Measurements from ENCODE around the gene TMEM272.
"Not testable (repeated sequence)": the region's sequence is repeated elsewhere in the genome, so short reads cannot be mapped to it uniquely, and the experiment has no call there.

The TMEM272 gene

GRCh38 chr13:51824712-51825111 is 20.3 kb downstream of the TMEM272 start:
- DNase-seq (ENCODE audit: low spot score), result not testable (repeated sequence)

- no peak for DNase-seq (ENCODE audit: low spot score)
Measured at GRCh38 chr13:51823863-51824262, 21.1 kb downstream of the TMEM272 start.

- no peak for DNase-seq (ENCODE audit: low spot score)
Measured at GRCh38 chr13:51823359-51823758, 21.6 kb downstream of the TMEM272 start.

- DNase-seq (ENCODE audit: low spot score), result no peak
Measured at GRCh38 chr13:51822106-51822815, 22.7 kb downstream of the TMEM272 start.

- DNase-seq (ENCODE audit: low spot score), result no peak
Measured at GRCh38 chr13:51821606-51822005, 23.4 kb downstream of the TMEM272 start.

- DNase-seq (ENCODE audit: low spot score), result no peak
Measured at GRCh38 chr13:51820016-51820597, 24.9 kb downstream of the TMEM272 start.

- no peak for DNase-seq (ENCODE audit: low spot score)
Measured at GRCh38 chr13:51819544-51819943, 25.4 kb downstream of the TMEM272 start.

- DNase-seq (ENCODE audit: low spot score), result no peak
Measured at GRCh38 chr13:51818781-51819511, 26.0 kb downstream of the TMEM272 start.

GRCh38 chr13:51818276-51818675 is 26.7 kb downstream of the TMEM272 start:
- DNase-seq (ENCODE audit: low spot score), result no peak

GRCh38 chr13:51817717-51818116 is 27.3 kb downstream of the TMEM272 start:
- DNase-seq (ENCODE audit: low spot score), result no peak

- no peak for DNase-seq (ENCODE audit: low spot score)
Measured at GRCh38 chr13:51816604-51817249, 28.2 kb downstream of the TMEM272 start.

GRCh38 chr13:51815848-51816247 is 29.1 kb downstream of the TMEM272 start:
- DNase-seq (ENCODE audit: low spot score), result no peak

GRCh38 chr13:51814825-51815650 is 29.9 kb downstream of the TMEM272 start:
- DNase-seq (ENCODE audit: low spot score), result peak; percentile 63

GRCh38 chr13:51814071-51814470 is 30.9 kb downstream of the TMEM272 start:
- DNase-seq (ENCODE audit: low spot score), result no peak

- no peak for DNase-seq (ENCODE audit: low spot score)
Measured at GRCh38 chr13:51811920-51812451, 33.0 kb downstream of the TMEM272 start.

GRCh38 chr13:51811046-51811445 is 33.9 kb downstream of the TMEM272 start:
- no peak for DNase-seq (ENCODE audit: low spot score)

GRCh38 chr13:51808811-51809210 is 36.2 kb downstream of the TMEM272 start:
- no peak for DNase-seq (ENCODE audit: low spot score)

- no peak for DNase-seq (ENCODE audit: low spot score)
Measured at GRCh38 chr13:51807041-51807440, 37.9 kb downstream of the TMEM272 start.

- DNase-seq (ENCODE audit: low spot score), result no peak
Measured at GRCh38 chr13:51806566-51806965, 38.4 kb downstream of the TMEM272 start.

GRCh38 chr13:51805925-51806324 is 39.1 kb downstream of the TMEM272 start:
- no peak for DNase-seq (ENCODE audit: low spot score)

GRCh38 chr13:51805313-51805712 is 39.7 kb downstream of the TMEM272 start:
- no peak for DNase-seq (ENCODE audit: low spot score)

Measured in hepatic stellate cell (primary cell).